Measurements from ENCODE around the gene NF2.

Gene NF2

DNA sequence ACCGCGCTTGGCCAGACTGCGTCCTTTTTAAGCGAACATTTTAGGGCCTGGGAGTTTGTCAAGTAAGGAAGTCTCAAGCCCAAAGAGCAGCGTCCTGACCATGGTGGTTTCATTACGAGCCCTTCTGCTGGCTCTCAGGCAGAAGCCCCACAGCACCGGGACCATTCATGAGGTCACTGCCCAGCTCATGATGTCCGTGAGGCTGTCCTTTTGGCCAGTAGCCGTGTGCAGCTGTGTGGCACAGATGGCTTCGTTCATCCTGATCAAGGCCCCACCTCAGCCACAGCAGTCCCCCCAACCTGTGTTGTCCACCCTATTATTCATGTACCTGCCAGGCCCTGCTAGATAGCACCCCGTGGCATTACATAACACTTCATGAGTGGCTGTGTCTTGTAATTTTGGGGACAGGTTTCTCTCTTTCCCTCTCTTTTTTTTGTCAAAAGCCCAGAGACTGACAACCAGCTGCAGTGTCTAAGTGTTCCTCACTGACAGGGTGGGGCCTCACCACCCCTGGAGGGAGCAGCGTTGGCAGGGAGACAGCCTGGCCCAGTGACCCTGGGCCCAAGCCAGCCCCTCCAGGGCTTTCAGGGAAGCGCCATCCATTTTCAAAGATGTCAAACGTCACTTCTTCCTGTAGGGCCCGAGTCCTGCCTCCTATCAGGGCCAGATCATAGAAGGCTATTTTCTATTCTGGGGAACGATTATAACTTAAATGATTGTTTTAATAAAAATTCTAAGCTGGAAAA lies 94.6 kb downstream of the NF2 start:
- ATAC-seq (ENCODE audit: low read depth) (no peak), DNase-seq (ENCODE audit: low spot score) (no peak)
- Histone ChIP-seq H3K27me3 (ENCODE audit: insufficient read depth, poor library complexity, severe bottlenecking) (no peaks in the 10 kb centered on the region), H3K9me3 (ENCODE audit: severe bottlenecking) (no peaks in the 10 kb centered on the region), H3K4me1 (ENCODE audit: insufficient read depth, poor library complexity, severe bottlenecking) (no peaks in the 10 kb centered on the region), H3K4me3 (ENCODE audit: severe bottlenecking) (no peak overlapping the region), H3K27ac (ENCODE audit: poor library complexity, severe bottlenecking) (no peak overlapping the region), H3K36me3 (ENCODE audit: low read depth) (no peaks in the 10 kb centered on the region)
- TF ChIP-seq, protein P1, sequence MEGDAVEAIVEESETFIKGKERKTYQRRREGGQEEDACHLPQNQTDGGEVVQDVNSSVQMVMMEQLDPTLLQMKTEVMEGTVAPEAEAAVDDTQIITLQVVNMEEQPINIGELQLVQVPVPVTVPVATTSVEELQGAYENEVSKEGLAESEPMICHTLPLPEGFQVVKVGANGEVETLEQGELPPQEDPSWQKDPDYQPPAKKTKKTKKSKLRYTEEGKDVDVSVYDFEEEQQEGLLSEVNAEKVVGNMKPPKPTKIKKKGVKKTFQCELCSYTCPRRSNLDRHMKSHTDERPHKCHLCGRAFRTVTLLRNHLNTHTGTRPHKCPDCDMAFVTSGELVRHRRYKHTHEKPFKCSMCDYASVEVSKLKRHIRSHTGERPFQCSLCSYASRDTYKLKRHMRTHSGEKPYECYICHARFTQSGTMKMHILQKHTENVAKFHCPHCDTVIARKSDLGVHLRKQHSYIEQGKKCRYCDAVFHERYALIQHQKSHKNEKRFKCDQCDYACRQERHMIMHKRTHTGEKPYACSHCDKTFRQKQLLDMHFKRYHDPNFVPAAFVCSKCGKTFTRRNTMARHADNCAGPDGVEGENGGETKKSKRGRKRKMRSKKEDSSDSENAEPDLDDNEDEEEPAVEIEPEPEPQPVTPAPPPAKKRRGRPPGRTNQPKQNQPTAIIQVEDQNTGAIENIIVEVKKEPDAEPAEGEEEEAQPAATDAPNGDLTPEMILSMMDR (IDR thresholded peaks at IDR 0.05; ENCODE audit: poor library complexity, severe bottlenecking): no peak

- ATAC-seq (ENCODE audit: low read depth): no peak
- H3K36me3 ChIP-seq (ENCODE audit: low read depth): no peaks in the 10 kb centered on the region
- TF ChIP-seq, protein P1 (IDR thresholded peaks at IDR 0.05; ENCODE audit: poor library complexity, severe bottlenecking): no peak
- H3K27me3 ChIP-seq (ENCODE audit: insufficient read depth, poor library complexity, severe bottlenecking): no peaks in the 10 kb centered on the region
- no peaks in the 10 kb centered on the region for H3K9me3 ChIP-seq (ENCODE audit: severe bottlenecking)
- DNase-seq (ENCODE audit: low spot score): no peak
- no peaks in the 10 kb centered on the region for H3K4me1 ChIP-seq (ENCODE audit: insufficient read depth, poor library complexity, severe bottlenecking)
- no peak overlapping the region for H3K27ac ChIP-seq (ENCODE audit: poor library complexity, severe bottlenecking)
- H3K4me3 ChIP-seq (ENCODE audit: severe bottlenecking): no peak overlapping the region
These were observed 96.9 kb downstream of the NF2 start for GRCh38 chr22:29700206-29700899.

- TF ChIP-seq, protein P1 (IDR thresholded peaks at IDR 0.05; ENCODE audit: poor library complexity, severe bottlenecking): no peak
- DNase-seq (ENCODE audit: low spot score): no peak
- H3K4me1 ChIP-seq (ENCODE audit: insufficient read depth, poor library complexity, severe bottlenecking): no peaks in the 10 kb centered on the region
- H3K9me3 ChIP-seq (ENCODE audit: severe bottlenecking): no peaks in the 10 kb centered on the region
- no peaks in the 10 kb centered on the region for H3K36me3 ChIP-seq (ENCODE audit: low read depth)
- ATAC-seq (ENCODE audit: low read depth): no peak
- no peak overlapping the region for H3K4me3 ChIP-seq (ENCODE audit: severe bottlenecking)
- H3K27me3 ChIP-seq (ENCODE audit: insufficient read depth, poor library complexity, severe bottlenecking): no peaks in the 10 kb centered on the region
- no peak overlapping the region for H3K27ac ChIP-seq (ENCODE audit: poor library complexity, severe bottlenecking)
These were observed 97.4 kb downstream of the NF2 start for GRCh38 chr22:29700900-29701154.

- H3K9me3 ChIP-seq (ENCODE audit: severe bottlenecking): no peaks in the 10 kb centered on the region
- TF ChIP-seq, protein P1 (IDR thresholded peaks at IDR 0.05; ENCODE audit: poor library complexity, severe bottlenecking): peak; percentile 40
- no peak overlapping the region for H3K4me3 ChIP-seq (ENCODE audit: severe bottlenecking)
- no peaks in the 10 kb centered on the region for H3K27me3 ChIP-seq (ENCODE audit: insufficient read depth, poor library complexity, severe bottlenecking)
- no peaks in the 10 kb centered on the region for H3K36me3 ChIP-seq (ENCODE audit: low read depth)
- ATAC-seq (ENCODE audit: low read depth): peak; percentile 62
- no peaks in the 10 kb centered on the region for H3K4me1 ChIP-seq (ENCODE audit: insufficient read depth, poor library complexity, severe bottlenecking)
- no peak for DNase-seq (ENCODE audit: low spot score)
- no peak overlapping the region for H3K27ac ChIP-seq (ENCODE audit: poor library complexity, severe bottlenecking)
These were observed 97.9 kb downstream of the NF2 start for GRCh38 chr22:29701155-29701999.
